ENCODE data around the gene RBM33.
A peak's percentile ranks its signal among the peaks of the same experiment; 100 is the strongest.

The RBM33 gene

GRCh38 chr7:155722936-155723335, 78.5 kb downstream of the RBM33 start:
- peak overlapping the region; percentile 46 for H3K4me3 Mint-ChIP-seq
- H3K27ac Mint-ChIP-seq = peak overlapping the region; percentile 98
- peaks cover 4% of the 10 kb centered on the region for H3K36me3 Mint-ChIP-seq
- H3K4me1 Mint-ChIP-seq = peaks cover 40% of the 10 kb centered on the region
- ATAC-seq (ENCODE audit: low read depth) = no peak
- no peaks in the 10 kb centered on the region for H3K27me3 Mint-ChIP-seq
- no peak for DNase-seq (ENCODE audit: low spot score in 2 of 2)
- no peaks in the 10 kb centered on the region for H3K9me3 Mint-ChIP-seq

GRCh38 chr7:155724327-155725005, 80.0 kb downstream of the RBM33 start:
- Mint-ChIP-seq H3K27me3 (no peaks in the 10 kb centered on the region), H3K9me3 (no peaks in the 10 kb centered on the region), H3K27ac (peak overlapping the region; percentile 98), H3K4me1 (peaks cover 40% of the 10 kb centered on the region), H3K36me3 (peaks cover 14% of the 10 kb centered on the region), H3K4me3 (peak overlapping the region; percentile 85)
- peak in 1 of 2 donors; percentile 25 for DNase-seq (ENCODE audit: low spot score in 2 of 2)
- peak; percentile 71 for ATAC-seq (ENCODE audit: low read depth)

- Mint-ChIP-seq H3K4me1 (peaks cover 39% of the 10 kb centered on the region), H3K9me3 (no peaks in the 10 kb centered on the region), H3K27ac (peak overlapping the region; percentile 98), H3K4me3 (peak overlapping the region; percentile 85), H3K36me3 (peaks cover 14% of the 10 kb centered on the region), H3K27me3 (no peaks in the 10 kb centered on the region)
- no peak for DNase-seq (ENCODE audit: low spot score in 2 of 2)
- peak; percentile 64 for ATAC-seq (ENCODE audit: low read depth)
Observed at GRCh38 chr7:155725006-155725355, 80.5 kb downstream of the RBM33 start.

GRCh38 chr7:155727616-155728015, 83.2 kb downstream of the RBM33 start:
- Mint-ChIP-seq H3K4me3 (no peak overlapping the region), H3K4me1 (peaks cover 33% of the 10 kb centered on the region), H3K9me3 (no peaks in the 10 kb centered on the region), H3K36me3 (peaks cover 20% of the 10 kb centered on the region), H3K27me3 (no peaks in the 10 kb centered on the region), H3K27ac (peak overlapping the region; percentile 81)
- ATAC-seq (ENCODE audit: low read depth) (no peak), DNase-seq (ENCODE audit: low spot score in 2 of 2) (no peak)

- Mint-ChIP-seq H3K27ac (peak overlapping the region; percentile 81), H3K4me3 (no peak overlapping the region), H3K36me3 (peaks cover 22% of the 10 kb centered on the region), H3K9me3 (no peaks in the 10 kb centered on the region), H3K4me1 (peaks cover 35% of the 10 kb centered on the region), H3K27me3 (no peaks in the 10 kb centered on the region)
- DNase-seq (ENCODE audit: low spot score in 2 of 2) = no peak
- ATAC-seq (ENCODE audit: low read depth) = no peak
Observed at GRCh38 chr7:155728116-155728515, 83.7 kb downstream of the RBM33 start.

GRCh38 chr7:155729847-155730246, 85.4 kb downstream of the RBM33 start:
- no peak for DNase-seq (ENCODE audit: low spot score in 2 of 2)
- peaks cover 22% of the 10 kb centered on the region for H3K36me3 Mint-ChIP-seq
- ATAC-seq (ENCODE audit: low read depth) = no peak
- peak overlapping the region; percentile 58 for H3K27ac Mint-ChIP-seq
- H3K4me1 Mint-ChIP-seq = peaks cover 35% of the 10 kb centered on the region
- H3K4me3 Mint-ChIP-seq = no peak overlapping the region
- no peaks in the 10 kb centered on the region for H3K9me3 Mint-ChIP-seq
- H3K27me3 Mint-ChIP-seq = no peaks in the 10 kb centered on the region

- peaks cover 37% of the 10 kb centered on the region for H3K4me1 Mint-ChIP-seq
- DNase-seq (ENCODE audit: low spot score in 2 of 2) = no peak
- H3K4me3 Mint-ChIP-seq = no peak overlapping the region
- no peaks in the 10 kb centered on the region for H3K27me3 Mint-ChIP-seq
- peak overlapping the region; percentile 92 for H3K27ac Mint-ChIP-seq
- H3K36me3 Mint-ChIP-seq = peaks cover 22% of the 10 kb centered on the region
- ATAC-seq (ENCODE audit: low read depth) = no peak
- H3K9me3 Mint-ChIP-seq = no peaks in the 10 kb centered on the region
Observed at GRCh38 chr7:155731380-155731779, 86.9 kb downstream of the RBM33 start.

- Mint-ChIP-seq H3K36me3 (peaks cover 22% of the 10 kb centered on the region), H3K9me3 (no peaks in the 10 kb centered on the region), H3K4me1 (peaks cover 37% of the 10 kb centered on the region), H3K27ac (peak overlapping the region; percentile 92), H3K4me3 (no peak overlapping the region), H3K27me3 (no peaks in the 10 kb centered on the region)
- ATAC-seq (ENCODE audit: low read depth) (no peak), DNase-seq (ENCODE audit: low spot score in 2 of 2) (no peak)
Observed at GRCh38 chr7:155731871-155732270, 87.4 kb downstream of the RBM33 start.

- Mint-ChIP-seq H3K27me3 (no peaks in the 10 kb centered on the region), H3K9me3 (no peaks in the 10 kb centered on the region), H3K4me1 (peaks cover 39% of the 10 kb centered on the region), H3K36me3 (peaks cover 22% of the 10 kb centered on the region), H3K4me3 (peak overlapping the region; percentile 12), H3K27ac (peak overlapping the region; percentile 92)
- DNase-seq (ENCODE audit: low spot score in 2 of 2) (no peak), ATAC-seq (ENCODE audit: low read depth) (peak; percentile 78)
Observed at GRCh38 chr7:155732286-155732685, 87.8 kb downstream of the RBM33 start.

GRCh38 chr7:155733582-155734444, 89.4 kb downstream of the RBM33 start:
- Mint-ChIP-seq H3K27ac (peak overlapping the region; percentile 92), H3K4me3 (peak overlapping the region; percentile 21), H3K4me1 (peaks cover 33% of the 10 kb centered on the region), H3K27me3 (no peaks in the 10 kb centered on the region), H3K36me3 (peaks cover 16% of the 10 kb centered on the region), H3K9me3 (no peaks in the 10 kb centered on the region)
- peak; percentile 64 for ATAC-seq (ENCODE audit: low read depth)
- no peak for DNase-seq (ENCODE audit: low spot score in 2 of 2)

GRCh38 chr7:155734445-155734809, 90.0 kb downstream of the RBM33 start:
- Mint-ChIP-seq H3K4me3 (no peak overlapping the region), H3K36me3 (peaks cover 16% of the 10 kb centered on the region), H3K9me3 (no peaks in the 10 kb centered on the region), H3K27me3 (no peaks in the 10 kb centered on the region), H3K27ac (peak overlapping the region; percentile 92), H3K4me1 (peaks cover 33% of the 10 kb centered on the region)
- ATAC-seq (ENCODE audit: low read depth) (no peak), DNase-seq (ENCODE audit: low spot score in 2 of 2) (no peak)

GRCh38 chr7:155735442-155736115, 91.1 kb downstream of the RBM33 start:
- Mint-ChIP-seq H3K9me3 (no peaks in the 10 kb centered on the region), H3K27me3 (no peaks in the 10 kb centered on the region), H3K4me1 (peaks cover 33% of the 10 kb centered on the region), H3K36me3 (peaks cover 13% of the 10 kb centered on the region), H3K4me3 (no peak overlapping the region), H3K27ac (peak overlapping the region; percentile 70)
- no peak for DNase-seq (ENCODE audit: low spot score in 2 of 2)
- no peak for ATAC-seq (ENCODE audit: low read depth)

GRCh38 chr7:155737590-155737989, 93.1 kb downstream of the RBM33 start:
- Mint-ChIP-seq H3K27me3 (no peaks in the 10 kb centered on the region), H3K27ac (peak overlapping the region; percentile 60), H3K9me3 (no peaks in the 10 kb centered on the region), H3K4me3 (no peak overlapping the region), H3K4me1 (peaks cover 24% of the 10 kb centered on the region), H3K36me3 (peaks cover 12% of the 10 kb centered on the region)
- ATAC-seq (ENCODE audit: low read depth) (no peak), DNase-seq (ENCODE audit: low spot score in 2 of 2) (no peak)

- no peaks in the 10 kb centered on the region for H3K27me3 Mint-ChIP-seq
- ATAC-seq (ENCODE audit: low read depth) (no peak), DNase-seq (ENCODE audit: low spot score in 2 of 2) (no peak)
- H3K4me3 Mint-ChIP-seq = no peak overlapping the region
- H3K27ac Mint-ChIP-seq = no peak overlapping the region
- peaks cover 20% of the 10 kb centered on the region for H3K4me1 Mint-ChIP-seq
- H3K36me3 Mint-ChIP-seq = peaks cover 12% of the 10 kb centered on the region
- no peaks in the 10 kb centered on the region for H3K9me3 Mint-ChIP-seq
Observed at GRCh38 chr7:155738104-155738503, 93.6 kb downstream of the RBM33 start.

All from memory B cell (primary cell).